Neural cell (in vitro differentiated cells): Measurements from ENCODE around the gene RAC3. TPM values are rescaled to one million over a fixed set of nuclear protein-coding genes. Genes with fewer than 3 reads are reported as not detected.

Experiments
- H2AFZ ChIP-seq: fragments of 200-600, 300-800 bp; sonication (generic), shearing (Covaris generic); 2 replicates; pipeline ENCODE4 v1.6.0; 2014; ENCODE audit warnings: low read depth, mild to moderate bottlenecking, antibody characterized with exemption, low read length, moderate library complexity
- H3F3A ChIP-seq: fragments of 200-600 bp; shearing (Covaris generic); 2 replicates; pipeline ENCODE4 v1.6.1; 2016; ENCODE audit warnings: mild to moderate bottlenecking, moderate library complexity, mixed read lengths, antibody characterized with exemption, low read length; ENCODE audit not compliant: insufficient read depth, poor library complexity, severe bottlenecking
- H3K27ac ChIP-seq: fragments of 200-600, 300-800 bp; sonication (generic), shearing (Covaris generic); 2 replicates; pipeline ENCODE4 v1.5.1; 2014; ENCODE audit warnings: mild to moderate bottlenecking, low read length, moderate library complexity
- H3K27me3 ChIP-seq: fragments of 300-800, 200-600 bp; sonication (generic), shearing (Covaris generic); 2 replicates; pipeline ENCODE4 v1.6.0; 2014; ENCODE audit warnings: mild to moderate bottlenecking, low read depth, low read length, moderate library complexity; ENCODE audit not compliant: insufficient read depth
- H3K36me3 ChIP-seq: fragments of 300-800, 200-600 bp; sonication (generic), shearing (Covaris generic); 2 replicates; pipeline ENCODE4 v1.5.1; 2014; ENCODE audit warnings: mild to moderate bottlenecking, antibody characterized with exemption, low read length, moderate library complexity; ENCODE audit not compliant: insufficient read depth
- H3K4me2 ChIP-seq: fragments of 300-800, 200-600 bp; sonication (generic), shearing (Covaris generic); 2 replicates; pipeline ENCODE4 v1.6.0; 2014; ENCODE audit warnings: mild to moderate bottlenecking, low read length
- H3K4me3 ChIP-seq: fragments of 300-800, 200-600 bp; sonication (generic), shearing (Covaris generic); 2 replicates; pipeline ENCODE4 v1.5.1; 2014; ENCODE audit warnings: mild to moderate bottlenecking, low read length, moderate library complexity
- H3K79me2 ChIP-seq: fragments of 200-600 bp; shearing (Covaris generic); replicated peaks from 2 replicates; pipeline ENCODE4 v1.6.0; 2014; ENCODE audit warnings: mild to moderate bottlenecking, low read length, moderate library complexity; ENCODE audit not compliant: insufficient read depth
- H3K9ac ChIP-seq: fragments of 300-800, 200-600 bp; sonication (generic), shearing (Covaris generic); 2 replicates; pipeline ENCODE4 v1.6.1; 2016; ENCODE audit warnings: mild to moderate bottlenecking, low read length, mixed read lengths
- H3K9me2 ChIP-seq: fragments of 200-600 bp; shearing (Covaris generic); 2 replicates; pipeline ENCODE4 v1.6.1; 2016; ENCODE audit warnings: mild to moderate bottlenecking, low read length, mixed read lengths; ENCODE audit not compliant: insufficient read depth
- H3K9me3 ChIP-seq: fragments of 200-600, 300-800 bp; sonication (generic), shearing (Covaris generic); 2 replicates; pipeline ENCODE4 v1.6.1; 2016; ENCODE audit warnings: mild to moderate bottlenecking, mixed run types, low read length, moderate library complexity, mixed read lengths
- H4K20me1 ChIP-seq: fragments of 200-600 bp; shearing (Covaris generic); 2 replicates; pipeline ENCODE4 v1.6.1; 2016; ENCODE audit warnings: mild to moderate bottlenecking, mixed run types; ENCODE audit not compliant: insufficient read depth
- EP300 ChIP-seq: fragments of 450-650 bp; conservative IDR thresholded peaks from 2 replicates; pipeline ENCODE4 v1.6.1; 2014; ENCODE audit warnings: antibody characterized with exemption, mild to moderate bottlenecking, moderate library complexity; ENCODE audit not compliant: poor library complexity, severe bottlenecking
- EZH2 ChIP-seq: fragments of 200-600, 300-800 bp; shearing (Covaris generic), sonication (generic); IDR thresholded peaks from 2 replicates; pipeline ENCODE4 v1.6.1; 2014; ENCODE audit warnings: antibody characterized with exemption, low read length, borderline replicate concordance, mild to moderate bottlenecking; ENCODE audit not compliant: insufficient read depth, poor library complexity, severe bottlenecking
- MXI1 ChIP-seq: fragments of 450-650 bp; conservative IDR thresholded peaks from 2 replicates; pipeline ENCODE4 v1.6.1; 2014; ENCODE audit warnings: antibody characterized with exemption, mild to moderate bottlenecking; ENCODE audit not compliant: poor library complexity, severe bottlenecking
- POLR2AphosphoS5 ChIP-seq: IDR thresholded peaks from 2 replicates; pipeline ENCODE4 v1.6.1; 2012
- RAD21 ChIP-seq: fragments of 450-650 bp; conservative IDR thresholded peaks from 2 replicates; pipeline ENCODE4 v1.6.1; 2014; ENCODE audit warnings: antibody characterized with exemption, mild to moderate bottlenecking, moderate library complexity
- SMC3 ChIP-seq: fragments of 450-650 bp; conservative IDR thresholded peaks from 2 replicates; pipeline ENCODE4 v1.6.1; 2014; ENCODE audit warnings: antibody characterized with exemption, mild to moderate bottlenecking, moderate library complexity; ENCODE audit not compliant: poor library complexity
- TAF1 ChIP-seq: IDR thresholded peaks from 2 replicates; pipeline ENCODE4 v1.6.1; 2012; ENCODE audit warnings: low read depth
- polyA plus RNA-seq: library from polyadenylated mRNA; depleted of rRNA; stranded (reverse); fragments of >200 nt; gene quantifications from 2 replicates; pipeline ENCODE4 v1.2.3, GENCODE V29; 2014
- TF ChIP-seq, protein P1 (sequence below): fragments of 450-650 bp; IDR thresholded peaks from 2 replicates; pipeline ENCODE4 v1.5.1; 2014; ENCODE audit warnings: antibody characterized with exemption, mild to moderate bottlenecking, moderate library complexity; ENCODE audit not compliant: poor library complexity, severe bottlenecking
- TF ChIP-seq, protein P2 (sequence below): IDR thresholded peaks from 2 replicates; pipeline ENCODE4 v1.6.1; 2012; ENCODE audit warnings: borderline replicate concordance

RAC3 gene
- polyA plus RNA-seq, 1 donor from 2014 or later = 211 TPM

DNA sequence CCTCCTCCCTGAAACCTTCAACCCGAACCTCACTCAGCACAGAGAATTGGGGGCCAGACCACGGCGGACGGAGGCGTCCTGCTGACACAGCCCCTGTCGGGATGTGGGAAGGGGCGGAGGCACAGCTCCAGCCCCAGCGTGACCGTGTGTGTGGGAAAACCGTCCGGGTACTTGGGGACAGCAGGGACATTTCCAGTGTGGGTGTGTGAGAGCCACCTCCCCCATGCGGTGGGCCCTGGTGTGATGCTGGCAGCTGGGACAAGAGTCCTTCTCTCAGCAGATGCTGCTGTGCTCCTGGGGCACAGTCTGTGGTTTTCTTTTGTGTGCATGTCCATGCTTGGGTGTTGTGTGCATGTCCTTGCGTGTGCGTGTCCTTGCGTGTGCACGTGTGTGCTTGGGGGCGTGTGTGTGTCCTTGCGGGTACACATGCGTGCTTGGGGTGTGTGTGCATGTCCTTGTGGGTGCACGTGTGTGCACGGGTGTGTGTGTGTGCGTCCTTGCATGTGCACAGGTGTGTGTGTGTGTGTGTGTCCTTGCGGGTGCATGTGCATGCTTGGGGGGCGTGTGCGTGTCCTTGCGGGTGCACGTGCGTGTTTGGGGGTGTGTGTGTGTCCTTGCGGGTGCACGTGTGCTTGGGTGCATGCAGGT is 25.7 kb upstream of the RAC3 start:
- Histone ChIP-seq H3K9me3 (no peaks in the 10 kb centered on the region), H3F3A (no peaks in the 10 kb centered on the region), H3K79me2 (no peaks in the 10 kb centered on the region), H2AFZ (no peak overlapping the region), H3K27me3 (no peaks in the 10 kb centered on the region), H3K9ac (no peak overlapping the region), H4K20me1 (no peaks in the 10 kb centered on the region), H3K36me3 (no peaks in the 10 kb centered on the region), H3K4me2 (no peak overlapping the region), H3K4me3 (no peak overlapping the region), H3K9me2 (no peaks in the 10 kb centered on the region), H3K27ac (no peak overlapping the region)
- no peak for TF ChIP-seq MXI1
- TF ChIP-seq SMC3 = no peak
- no peak for TF ChIP-seq RAD21
- TF ChIP-seq, protein P1, sequence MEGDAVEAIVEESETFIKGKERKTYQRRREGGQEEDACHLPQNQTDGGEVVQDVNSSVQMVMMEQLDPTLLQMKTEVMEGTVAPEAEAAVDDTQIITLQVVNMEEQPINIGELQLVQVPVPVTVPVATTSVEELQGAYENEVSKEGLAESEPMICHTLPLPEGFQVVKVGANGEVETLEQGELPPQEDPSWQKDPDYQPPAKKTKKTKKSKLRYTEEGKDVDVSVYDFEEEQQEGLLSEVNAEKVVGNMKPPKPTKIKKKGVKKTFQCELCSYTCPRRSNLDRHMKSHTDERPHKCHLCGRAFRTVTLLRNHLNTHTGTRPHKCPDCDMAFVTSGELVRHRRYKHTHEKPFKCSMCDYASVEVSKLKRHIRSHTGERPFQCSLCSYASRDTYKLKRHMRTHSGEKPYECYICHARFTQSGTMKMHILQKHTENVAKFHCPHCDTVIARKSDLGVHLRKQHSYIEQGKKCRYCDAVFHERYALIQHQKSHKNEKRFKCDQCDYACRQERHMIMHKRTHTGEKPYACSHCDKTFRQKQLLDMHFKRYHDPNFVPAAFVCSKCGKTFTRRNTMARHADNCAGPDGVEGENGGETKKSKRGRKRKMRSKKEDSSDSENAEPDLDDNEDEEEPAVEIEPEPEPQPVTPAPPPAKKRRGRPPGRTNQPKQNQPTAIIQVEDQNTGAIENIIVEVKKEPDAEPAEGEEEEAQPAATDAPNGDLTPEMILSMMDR = no peak
- no peak for TF ChIP-seq EP300
- no peak for TF ChIP-seq POLR2AphosphoS5
- TF ChIP-seq EZH2 = no peak
- no peak for TF ChIP-seq TAF1
- TF ChIP-seq, protein P2, sequence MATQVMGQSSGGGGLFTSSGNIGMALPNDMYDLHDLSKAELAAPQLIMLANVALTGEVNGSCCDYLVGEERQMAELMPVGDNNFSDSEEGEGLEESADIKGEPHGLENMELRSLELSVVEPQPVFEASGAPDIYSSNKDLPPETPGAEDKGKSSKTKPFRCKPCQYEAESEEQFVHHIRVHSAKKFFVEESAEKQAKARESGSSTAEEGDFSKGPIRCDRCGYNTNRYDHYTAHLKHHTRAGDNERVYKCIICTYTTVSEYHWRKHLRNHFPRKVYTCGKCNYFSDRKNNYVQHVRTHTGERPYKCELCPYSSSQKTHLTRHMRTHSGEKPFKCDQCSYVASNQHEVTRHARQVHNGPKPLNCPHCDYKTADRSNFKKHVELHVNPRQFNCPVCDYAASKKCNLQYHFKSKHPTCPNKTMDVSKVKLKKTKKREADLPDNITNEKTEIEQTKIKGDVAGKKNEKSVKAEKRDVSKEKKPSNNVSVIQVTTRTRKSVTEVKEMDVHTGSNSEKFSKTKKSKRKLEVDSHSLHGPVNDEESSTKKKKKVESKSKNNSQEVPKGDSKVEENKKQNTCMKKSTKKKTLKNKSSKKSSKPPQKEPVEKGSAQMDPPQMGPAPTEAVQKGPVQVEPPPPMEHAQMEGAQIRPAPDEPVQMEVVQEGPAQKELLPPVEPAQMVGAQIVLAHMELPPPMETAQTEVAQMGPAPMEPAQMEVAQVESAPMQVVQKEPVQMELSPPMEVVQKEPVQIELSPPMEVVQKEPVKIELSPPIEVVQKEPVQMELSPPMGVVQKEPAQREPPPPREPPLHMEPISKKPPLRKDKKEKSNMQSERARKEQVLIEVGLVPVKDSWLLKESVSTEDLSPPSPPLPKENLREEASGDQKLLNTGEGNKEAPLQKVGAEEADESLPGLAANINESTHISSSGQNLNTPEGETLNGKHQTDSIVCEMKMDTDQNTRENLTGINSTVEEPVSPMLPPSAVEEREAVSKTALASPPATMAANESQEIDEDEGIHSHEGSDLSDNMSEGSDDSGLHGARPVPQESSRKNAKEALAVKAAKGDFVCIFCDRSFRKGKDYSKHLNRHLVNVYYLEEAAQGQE = no peak

DNA sequence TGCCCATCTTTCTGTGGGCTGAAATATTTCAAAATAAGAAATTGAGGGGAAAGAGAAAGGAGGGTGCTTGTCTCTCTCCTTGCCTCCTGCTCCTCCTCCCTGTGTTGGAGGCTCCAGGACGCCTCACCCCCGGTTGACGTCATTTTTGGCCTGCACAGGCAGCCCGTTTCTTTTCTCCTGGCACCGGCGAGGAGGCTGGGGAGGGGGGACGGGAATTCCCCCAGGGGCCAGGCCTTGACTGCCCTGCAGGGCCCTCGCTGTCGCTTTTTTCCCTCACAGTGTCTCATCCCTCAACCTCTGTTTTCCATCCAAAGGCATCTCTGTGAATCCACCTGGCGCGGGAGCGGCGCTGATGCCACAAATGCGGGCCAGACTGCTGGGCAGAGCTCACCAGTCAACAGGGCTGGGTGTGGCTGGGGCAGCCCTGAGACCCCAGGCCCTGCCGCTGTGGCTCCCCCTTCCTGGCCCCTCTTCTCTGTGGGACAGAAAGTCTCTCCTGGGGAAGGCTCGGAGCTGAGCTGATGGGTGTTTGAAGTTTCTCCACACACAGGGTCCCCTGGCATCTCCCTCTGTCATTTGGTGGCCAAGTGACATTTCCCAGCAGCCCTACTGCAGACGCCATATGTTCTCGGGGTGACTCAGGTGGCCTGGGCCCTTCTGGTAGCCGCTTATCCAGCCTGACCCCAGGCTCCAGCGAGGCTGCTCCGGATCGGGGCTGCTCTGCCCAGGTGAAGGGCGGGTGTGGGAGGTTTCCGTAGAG is 24.8 kb upstream of the RAC3 start:
- Histone ChIP-seq H3K4me3 (no peak overlapping the region), H3K36me3 (no peaks in the 10 kb centered on the region), H3K79me2 (no peaks in the 10 kb centered on the region), H3K9ac (no peak overlapping the region), H3K27ac (no peak overlapping the region), H3K27me3 (no peaks in the 10 kb centered on the region), H2AFZ (no peak overlapping the region), H3K9me2 (no peaks in the 10 kb centered on the region), H4K20me1 (no peaks in the 10 kb centered on the region), H3F3A (no peaks in the 10 kb centered on the region), H3K9me3 (no peaks in the 10 kb centered on the region), H3K4me2 (no peak overlapping the region)
- TF ChIP-seq MXI1 (no peak), POLR2AphosphoS5 (no peak), EZH2 (no peak), TAF1 (no peak), EP300 (no peak), RAD21 (no peak), SMC3 (no peak)
- TF ChIP-seq, protein P1 = no peak
- TF ChIP-seq, protein P2 = no peak
